CD14-positive monocyte (primary cell): ENCODE measurements around the gene ANXA4. TPM values are rescaled to one million over a fixed set of nuclear protein-coding genes. Genes with fewer than 3 reads are reported as not detected.

Source experiments
- DNase-seq, 3 donors: peaks; one replicate each; pipeline ENCODE4 v3.0.0-alpha.2; 2011 to 2022
- H2AFZ ChIP-seq: 2 replicates; pipeline ENCODE4 v1.6.0; 2012; ENCODE audit warnings: mild to moderate bottlenecking, low read depth, low read length, inconsistent platforms; ENCODE audit not compliant: insufficient read depth, poor library complexity, severe bottlenecking
- H3K27ac ChIP-seq, 2 donors: 1 replicate in 1 of 2; 2 replicates in 1 of 2; pipeline ENCODE4 v1.5.1; 2012 to 2013; ENCODE audit warnings: low read length in 2 of 2, control low read depth in 1 of 2, inconsistent platforms in 1 of 2, low read depth in 1 of 2, mild to moderate bottlenecking in 1 of 2
- H3K27me3 ChIP-seq, 2 donors: one replicate each; pipeline versions ENCODE4 v1.6.0 to v1.6.1; 2011 to 2013; ENCODE audit warnings: low read length in 2 of 2; ENCODE audit not compliant: control insufficient read depth in 2 of 2, insufficient read depth in 2 of 2
- H3K36me3 ChIP-seq, 2 donors: replicated peaks in 1 of 2; 1 replicate in 1 of 2; 2 replicates in 1 of 2; pipeline versions ENCODE4 v1.5.1 to v1.6.1; 2012 to 2013; ENCODE audit warnings: low read length in 2 of 2, control low read depth in 1 of 2, inconsistent platforms in 1 of 2, mild to moderate bottlenecking in 1 of 2; ENCODE audit not compliant: insufficient read depth in 2 of 2, control insufficient read depth in 1 of 2
- H3K4me1 ChIP-seq, 2 donors: 1 replicate in 1 of 2; 2 replicates in 1 of 2; pipeline versions ENCODE4 v1.5.1 to v1.6.1; 2012 to 2013; ENCODE audit warnings: low read length in 2 of 2, control low read depth in 1 of 2, inconsistent platforms in 1 of 2, mild to moderate bottlenecking in 1 of 2, moderate library complexity in 1 of 2; ENCODE audit not compliant: insufficient read depth in 2 of 2, control insufficient read depth in 1 of 2
- H3K4me2 ChIP-seq: replicated peaks from 2 replicates; pipeline ENCODE3; 2012; ENCODE audit warnings: low read length, moderate library complexity, mild to moderate bottlenecking; ENCODE audit not compliant: poor library complexity, severe bottlenecking; ENCODE audit errors: extremely low read depth
- H3K4me3 ChIP-seq, 3 experiments: fragments of 200-600 bp in 1 of 3; sonication (generic) in 1 of 3; replicated peaks in 1 of 3; 1 replicate in 2 of 3; 2 replicates in 1 of 3; pipeline ENCODE4 v1.5.1; 2011 to 2013; ENCODE audit warnings: low read length in 3 of 3, mild to moderate bottlenecking in 3 of 3, control low read depth in 2 of 3, low read depth in 2 of 3, inconsistent platforms in 1 of 3, moderate library complexity in 1 of 3
- H3K79me2 ChIP-seq: 2 replicates; pipeline ENCODE4 v1.6.0; 2012; ENCODE audit warnings: mild to moderate bottlenecking, control low read depth, inconsistent platforms, low read length, moderate library complexity; ENCODE audit not compliant: insufficient read depth
- H3K9ac ChIP-seq: 2 replicates; pipeline ENCODE4 v1.6.0; 2017; ENCODE audit warnings: low read length, mild to moderate bottlenecking; ENCODE audit not compliant: insufficient read depth, poor library complexity, severe bottlenecking
- H3K9me3 ChIP-seq, 2 donors: replicated peaks in 1 of 2; 1 replicate in 1 of 2; 2 replicates in 1 of 2; pipeline versions ENCODE4 v1.5.1 to v1.6.1; 2012 to 2013; ENCODE audit warnings: low read length in 2 of 2, control low read depth in 1 of 2; ENCODE audit not compliant: control insufficient read depth in 1 of 2, insufficient read depth in 1 of 2
- H4K20me1 ChIP-seq: 2 replicates; pipeline ENCODE4 v1.6.0; 2012; ENCODE audit warnings: mild to moderate bottlenecking, low read length, control low read depth, moderate library complexity; ENCODE audit not compliant: insufficient read depth
- H3K27ac Mint-ChIP-seq, 7 donors: one replicate each; pipeline ENCODE4 v1.8.0; 2020; ENCODE audit warnings: mild to moderate bottlenecking in 7 of 7, mixed read lengths in 7 of 7, moderate library complexity in 6 of 7, inconsistent platforms in 2 of 7
- H3K27me3 Mint-ChIP-seq, 3 donors: one replicate each; pipeline ENCODE4 v1.8.0; 2021 to 2022; ENCODE audit warnings: low read depth in 3 of 3, mild to moderate bottlenecking in 3 of 3, mixed read lengths in 3 of 3, moderate library complexity in 3 of 3, inconsistent platforms in 1 of 3
- H3K36me3 Mint-ChIP-seq, 2 donors: one replicate each; pipeline ENCODE4 v1.8.0; 2020; ENCODE audit warnings: mixed read lengths in 2 of 2, inconsistent platforms in 1 of 2, mild to moderate bottlenecking in 1 of 2
- H3K4me1 Mint-ChIP-seq: one replicate; pipeline ENCODE4 v1.8.0; 2020; ENCODE audit warnings: mild to moderate bottlenecking, mixed read lengths
- H3K4me3 Mint-ChIP-seq, 2 donors: one replicate each; pipeline ENCODE4 v1.8.0; 2020; ENCODE audit warnings: mild to moderate bottlenecking in 2 of 2, mixed read lengths in 2 of 2, moderate library complexity in 1 of 2
- H3K9me3 Mint-ChIP-seq, 7 donors: one replicate each; pipeline ENCODE4 v1.8.0; 2020 to 2022; ENCODE audit warnings: mixed read lengths in 7 of 7, mild to moderate bottlenecking in 6 of 7, moderate library complexity in 6 of 7, inconsistent platforms in 2 of 7
- CTCF ChIP-seq: fragments of 200-600 bp; IDR thresholded peaks from one replicate; pipeline ENCODE4 v1.8.0; 2022; ENCODE audit warnings: antibody characterized with exemption, mild to moderate bottlenecking
- WGBS: methylation state at CpG from one replicate; pipeline ENCODE4 v1.1.5; 2013; ENCODE audit warnings: missing lambda C conversion rate; ENCODE audit not compliant: insufficient coverage; 5-methylcytosine and 5-hydroxymethylcytosine counted together
- intact Hi-C, 2 donors: fragments of 100-400 bp; cut with micrococcal nuclease; formaldehyde crosslinking; loops; one replicate each; pipeline versions ENCODE4 v1.15.0 to v1.15.1; 2023
- polyA plus RNA-seq, 3 donors: library from polyadenylated mRNA; depleted of rRNA in 1 of 3; unstranded in 2 of 3; stranded (reverse) in 1 of 3; fragments of 300-500 nt in 2 of 3; fragments of >200 nt in 1 of 3; fragmentation: Illumina TruSeq in 2 of 3; gene quantifications; 1 replicate in 2 of 3; 2 replicates in 1 of 3; pipeline ENCODE4 v1.2.3, GENCODE V29; 2012 to 2021

ANXA4 gene
- polyA plus RNA-seq, 3 donors = 30.0 to 95.7 (median 64.7) TPM

DNA sequence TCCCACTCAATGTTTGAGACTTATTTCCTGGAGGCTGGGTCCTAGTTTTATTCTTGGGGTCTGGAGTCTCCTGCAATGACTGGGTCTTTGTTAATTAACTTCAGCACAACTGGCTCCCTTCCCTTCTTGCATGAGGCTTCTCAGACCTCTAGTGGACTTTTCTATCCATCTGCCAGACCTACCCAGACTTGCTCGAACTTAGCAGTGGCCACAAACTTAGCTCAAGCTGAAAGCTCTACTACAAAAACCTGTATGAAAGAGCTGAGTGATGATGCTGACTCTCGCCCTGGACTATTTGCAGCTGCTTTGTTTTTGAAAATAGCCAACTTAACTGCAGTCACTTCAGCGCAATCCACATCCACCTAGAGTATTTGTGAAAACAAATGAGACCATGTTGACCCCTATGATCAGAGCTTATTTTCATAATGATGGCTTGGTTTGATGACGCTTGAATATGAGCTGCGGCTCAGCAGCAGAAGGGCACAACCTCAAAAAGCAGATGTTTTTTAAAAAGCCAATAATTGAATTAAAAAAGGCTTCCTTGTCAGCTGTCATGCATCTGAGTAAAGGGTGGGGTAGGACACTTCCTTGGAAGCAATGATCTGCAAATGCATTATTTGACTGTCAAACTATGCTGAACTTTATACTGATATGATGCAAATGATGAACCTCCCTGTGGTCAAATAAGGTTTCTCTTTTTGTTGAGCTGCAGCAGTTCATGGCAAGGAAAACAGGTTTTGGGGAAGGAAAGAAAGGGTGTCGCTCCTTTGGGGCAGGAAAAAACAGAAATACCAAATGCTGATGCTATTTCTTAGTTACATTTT is 10.6 kb upstream of the ANXA4 start:
- Histone ChIP-seq H3K79me2 (no peaks in the 10 kb centered on the region), H3K9ac (no peak overlapping the region), H3K4me2 (no peak overlapping the region), H3K27me3 (no peaks in the 10 kb centered on the region), H3K36me3 (no peaks in the 10 kb centered on the region), H3K9me3 (no peaks in the 10 kb centered on the region), H3K4me3 (no peak overlapping the region), H4K20me1 (no peaks in the 10 kb centered on the region), H3K4me1 (no peaks in the 10 kb centered on the region), H3K27ac (no peak overlapping the region), H2AFZ (no peak overlapping the region)
- intact Hi-C loops = no loop called here
- Mint-ChIP-seq H3K4me3 (no peak overlapping the region), H3K36me3 (no peaks in the 10 kb centered on the region), H3K27ac (no peak overlapping the region), H3K4me1 (peaks cover 5% of the 10 kb centered on the region), H3K9me3 (no peaks in the 10 kb centered on the region), H3K27me3 (peaks cover 0 to 4% (median 0%) of the 10 kb centered on the region in 3 donors)
- TF ChIP-seq CTCF = no peak
- WGBS = 100% methylated on average over 2 of the region's 6 CpGs
- DNase-seq = no peak

DNA sequence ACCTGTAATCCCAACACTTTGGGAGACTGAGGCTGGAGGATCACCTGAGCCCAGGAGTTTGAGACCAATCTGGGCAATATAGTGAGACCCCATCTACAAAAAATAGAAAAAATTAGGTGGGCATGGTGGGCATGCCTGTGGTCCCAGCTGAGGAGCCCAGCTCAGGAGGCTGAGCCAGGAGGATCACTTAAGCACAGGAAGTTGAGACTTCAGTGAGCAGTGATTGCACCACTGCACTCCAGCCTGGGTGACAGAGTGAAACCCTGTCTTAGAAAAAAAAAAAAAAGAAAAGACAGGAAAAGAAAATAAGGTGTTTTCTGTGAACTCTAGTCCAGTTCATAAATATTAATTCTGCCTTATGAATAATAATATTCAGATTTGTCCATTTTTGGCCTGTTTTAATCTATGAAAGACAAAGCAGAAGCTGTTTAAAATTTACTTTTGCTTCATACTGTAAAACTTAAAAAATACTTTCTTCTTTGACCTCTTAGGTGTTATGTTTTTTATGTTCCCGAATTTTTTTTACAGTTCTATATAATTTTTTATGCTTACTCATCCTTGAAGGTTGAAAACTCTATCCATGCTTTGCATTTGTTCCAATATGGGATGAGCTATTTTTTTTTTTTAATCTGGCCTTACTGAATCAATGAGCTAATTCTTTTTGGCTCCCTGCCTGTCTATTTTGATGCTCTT is 8.4 kb upstream of the ANXA4 start:
- H2AFZ ChIP-seq = no peak overlapping the region
- Mint-ChIP-seq H3K27ac (peak overlapping the region in 1 of 7 donors; percentile 1), H3K36me3 (no peaks in the 10 kb centered on the region), H3K9me3 (no peaks in the 10 kb centered on the region), H3K4me3 (no peak overlapping the region), H3K4me1 (peaks cover 5% of the 10 kb centered on the region), H3K27me3 (peaks cover 1 to 3% (median 3%) of the 10 kb centered on the region in 3 donors)
- no peaks in the 10 kb centered on the region for H3K4me1 ChIP-seq
- no peak for DNase-seq
- TF ChIP-seq CTCF = no peak
- WGBS = no CpG with 5 or more reads among the region's 1 CpG
- no peaks in the 10 kb centered on the region for H3K79me2 ChIP-seq
- H3K4me3 ChIP-seq = no peak overlapping the region
- no peaks in the 10 kb centered on the region for H3K36me3 ChIP-seq
- no peak overlapping the region for H3K27ac ChIP-seq
- H3K27me3 ChIP-seq = no peaks in the 10 kb centered on the region
- H4K20me1 ChIP-seq = no peaks in the 10 kb centered on the region
- no peak overlapping the region for H3K4me2 ChIP-seq
- no peaks in the 10 kb centered on the region for H3K9me3 ChIP-seq
- intact Hi-C loops = no loop called here
- H3K9ac ChIP-seq = no peak overlapping the region
